ENCODE measurements around the gene SDHAF4. TPM values are rescaled to one million over a fixed set of nuclear protein-coding genes. Genes with fewer than 3 reads are reported as not detected.

Gene SDHAF4
- total and polyA plus RNA-seq, 10 of the 15 experiments (the other 5 are each of a cell fraction or from before 2014, with no cell fraction given), result 8.4 to 20.4 (median 15.6) TPM

DNA sequence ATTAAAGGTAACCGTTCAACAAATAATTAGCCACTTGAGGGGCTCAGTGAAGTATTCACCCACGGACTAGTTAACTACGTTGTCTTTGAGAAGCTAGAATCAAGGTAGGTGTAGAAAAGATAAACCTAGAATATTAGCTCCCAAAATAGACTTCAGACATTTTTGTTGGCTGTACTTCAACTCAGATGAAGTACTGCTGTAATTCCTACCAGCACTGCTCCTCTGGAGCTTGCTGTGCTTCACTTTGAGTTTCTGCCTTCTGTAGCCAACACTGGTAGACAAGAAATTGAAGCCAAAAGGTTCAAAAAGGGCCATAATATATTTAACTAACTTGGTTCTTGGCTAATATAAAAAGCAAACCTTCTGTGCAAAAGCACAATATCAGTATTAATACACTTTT lies 18.8 kb upstream of the SDHAF4 start:
- H3K9ac ChIP-seq (ENCODE audit: control insufficient read depth, insufficient read depth, low read length), result no peak overlapping the region
- H3K4me1 ChIP-seq (ENCODE audit: control insufficient read depth, insufficient read depth, low read length), result no peaks in the 10 kb centered on the region
- POLR2A ChIA-PET, result interaction anchor here (0.5 kb wide), 1 partner anchor 47 kb away, joined by 3 read pairs; no protein-coding TSS in a partner anchor
- H3K4me3 ChIP-seq, result no peak overlapping the region
- H3K36me3 ChIP-seq (ENCODE audit: control insufficient read depth in 2 of 2, insufficient read depth in 2 of 2, low read length in 1 of 2), result no peaks in the 10 kb centered on the region
- TF ChIP-seq, protein P1, sequence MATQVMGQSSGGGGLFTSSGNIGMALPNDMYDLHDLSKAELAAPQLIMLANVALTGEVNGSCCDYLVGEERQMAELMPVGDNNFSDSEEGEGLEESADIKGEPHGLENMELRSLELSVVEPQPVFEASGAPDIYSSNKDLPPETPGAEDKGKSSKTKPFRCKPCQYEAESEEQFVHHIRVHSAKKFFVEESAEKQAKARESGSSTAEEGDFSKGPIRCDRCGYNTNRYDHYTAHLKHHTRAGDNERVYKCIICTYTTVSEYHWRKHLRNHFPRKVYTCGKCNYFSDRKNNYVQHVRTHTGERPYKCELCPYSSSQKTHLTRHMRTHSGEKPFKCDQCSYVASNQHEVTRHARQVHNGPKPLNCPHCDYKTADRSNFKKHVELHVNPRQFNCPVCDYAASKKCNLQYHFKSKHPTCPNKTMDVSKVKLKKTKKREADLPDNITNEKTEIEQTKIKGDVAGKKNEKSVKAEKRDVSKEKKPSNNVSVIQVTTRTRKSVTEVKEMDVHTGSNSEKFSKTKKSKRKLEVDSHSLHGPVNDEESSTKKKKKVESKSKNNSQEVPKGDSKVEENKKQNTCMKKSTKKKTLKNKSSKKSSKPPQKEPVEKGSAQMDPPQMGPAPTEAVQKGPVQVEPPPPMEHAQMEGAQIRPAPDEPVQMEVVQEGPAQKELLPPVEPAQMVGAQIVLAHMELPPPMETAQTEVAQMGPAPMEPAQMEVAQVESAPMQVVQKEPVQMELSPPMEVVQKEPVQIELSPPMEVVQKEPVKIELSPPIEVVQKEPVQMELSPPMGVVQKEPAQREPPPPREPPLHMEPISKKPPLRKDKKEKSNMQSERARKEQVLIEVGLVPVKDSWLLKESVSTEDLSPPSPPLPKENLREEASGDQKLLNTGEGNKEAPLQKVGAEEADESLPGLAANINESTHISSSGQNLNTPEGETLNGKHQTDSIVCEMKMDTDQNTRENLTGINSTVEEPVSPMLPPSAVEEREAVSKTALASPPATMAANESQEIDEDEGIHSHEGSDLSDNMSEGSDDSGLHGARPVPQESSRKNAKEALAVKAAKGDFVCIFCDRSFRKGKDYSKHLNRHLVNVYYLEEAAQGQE (IDR thresholded peaks at IDR 0.05; ENCODE audit: low read depth, low read length), result no peak
- TF ChIP-seq SMARCA5 (IDR thresholded peaks at IDR 0.05), result no peak
- CTCF ChIA-PET, result interaction anchor here (0.6 to 6.4 kb wide), 5 partner anchors 10 to 238 kb away, joined by 3 to 70 read pairs (median 5); no protein-coding TSS in a partner anchor
- WGBS (ENCODE audit: insufficient coverage, insufficient replicate concordance, low lambda C conversion rate, missing lambda C conversion rate), result 98% methylated on average over 3 of the region's 3 CpGs
- SMC1A ChIA-PET (ENCODE audit: uncharacterized antibody, unreplicated experiment), result interaction anchor here (1.1 to 3.7 kb wide), 5 partner anchors 10 to 168 kb away, joined by 3 to 21 read pairs (median 5); partner anchors contain the start of gene SDHAF4
- no peaks in the 10 kb centered on the region for H3K79me2 ChIP-seq (ENCODE audit: control insufficient read depth, insufficient read depth, low read length)
- H4K20me1 ChIP-seq (ENCODE audit: control insufficient read depth, insufficient read depth), result no peaks in the 10 kb centered on the region
- DNase-seq (ENCODE audit: low read depth, low spot score) (no peak), FAIRE-seq (no peak), ATAC-seq (no peak)
- H3K27me3 ChIP-seq (replicated peaks in 1 of 2; ENCODE audit: control insufficient read depth in 2 of 2, insufficient read depth in 2 of 2, low read length in 1 of 2), result no peaks in the 10 kb centered on the region
- H3K9me3 ChIP-seq (replicated peaks; ENCODE audit: control insufficient read depth, insufficient read depth, low read length), result no peaks in the 10 kb centered on the region
- no TSS peak for BruUV-seq (replicated peaks)
- intact Hi-C loops (cut with micrococcal nuclease; ENCODE audit: unreplicated experiment) (loop anchor here (5.0 kb wide), 1 partner anchor 139 kb away; no protein-coding TSS in a partner anchor), in situ Hi-C loops (cut with MboI) (no loop called here)
- RAD21 ChIA-PET (ENCODE audit: unreplicated experiment), result interaction anchor here (0.7 to 3.4 kb wide), 4 partner anchors 9 to 138 kb away, joined by 3 to 15 read pairs (median 4); no protein-coding TSS in a partner anchor
- no peak overlapping the region for H2AFZ ChIP-seq (ENCODE audit: control insufficient read depth, low read depth, low read length)
- no peak overlapping the region for H3K27ac ChIP-seq (ENCODE audit: control insufficient read depth, insufficient read depth)
- no peak overlapping the region for H3K4me2 ChIP-seq (ENCODE audit: control insufficient read depth, insufficient read depth)

DNA sequence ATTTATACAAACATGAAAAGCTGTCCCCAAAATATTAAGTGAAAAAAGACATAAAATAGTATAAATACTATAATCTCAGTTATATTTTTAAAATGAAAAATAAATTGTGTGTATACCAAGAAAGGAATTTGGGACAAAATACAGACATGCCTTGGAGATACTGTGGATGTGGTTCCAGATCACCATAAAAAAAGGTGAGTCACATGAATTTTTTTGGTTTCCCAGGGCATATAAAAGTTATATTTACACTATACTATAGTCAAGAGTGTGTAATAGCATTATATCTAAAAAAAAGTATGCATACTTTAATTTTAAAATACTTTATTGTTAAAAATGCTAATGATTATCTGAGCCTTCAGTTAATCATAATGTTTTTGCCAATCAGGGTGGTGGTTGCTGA lies 17.4 kb upstream of the SDHAF4 start:
- Histone ChIP-seq H3K27me3 (replicated peaks in 1 of 2; ENCODE audit: control insufficient read depth in 2 of 2, insufficient read depth in 2 of 2, low read length in 1 of 2) (no peaks in the 10 kb centered on the region), H3K4me1 (ENCODE audit: control insufficient read depth, insufficient read depth, low read length) (no peaks in the 10 kb centered on the region), H3K4me3 (no peak overlapping the region), H3K9ac (ENCODE audit: control insufficient read depth, insufficient read depth, low read length) (no peak overlapping the region), H2AFZ (ENCODE audit: control insufficient read depth, low read depth, low read length) (no peak overlapping the region), H3K4me2 (ENCODE audit: control insufficient read depth, insufficient read depth) (no peak overlapping the region), H3K79me2 (ENCODE audit: control insufficient read depth, insufficient read depth, low read length) (no peaks in the 10 kb centered on the region), H3K36me3 (ENCODE audit: control insufficient read depth in 2 of 2, insufficient read depth in 2 of 2, low read length in 1 of 2) (no peaks in the 10 kb centered on the region), H4K20me1 (ENCODE audit: control insufficient read depth, insufficient read depth) (no peaks in the 10 kb centered on the region), H3K9me3 (replicated peaks; ENCODE audit: control insufficient read depth, insufficient read depth, low read length) (no peaks in the 10 kb centered on the region), H3K27ac (ENCODE audit: control insufficient read depth, insufficient read depth) (no peak overlapping the region)
- ATAC-seq (no peak), FAIRE-seq (no peak), DNase-seq (ENCODE audit: low read depth, low spot score) (no peak)
- BruUV-seq (replicated peaks), result no TSS peak
- SMC1A ChIA-PET (ENCODE audit: uncharacterized antibody, unreplicated experiment), result interaction anchor here (0.7 to 1.8 kb wide), 2 partner anchors 8 to 17 kb away, joined by 3 to 6 read pairs; partner anchors contain the start of gene SDHAF4
- in situ Hi-C loops (cut with MboI), result no loop called here
- CTCF ChIA-PET, result interaction anchor here (1.7 to 6.4 kb wide), 3 partner anchors 18 to 137 kb away, joined by 4 to 70 read pairs (median 7); no protein-coding TSS in a partner anchor
- POLR2A ChIA-PET, result no interaction called here
- intact Hi-C loops (cut with micrococcal nuclease; ENCODE audit: unreplicated experiment), result loop anchor here (5.0 kb wide), 1 partner anchor 138 kb away; no protein-coding TSS in a partner anchor
- RAD21 ChIA-PET (ENCODE audit: unreplicated experiment), result interaction anchor here (3.4 kb wide), 1 partner anchor 135 kb away, joined by 15 read pairs; no protein-coding TSS in a partner anchor
- TF ChIP-seq POLR2A (IDR thresholded peaks at IDR 0.05; ENCODE audit: low read depth, low read length) (no peak), HDAC2 (IDR thresholded peaks at IDR 0.05) (no peak), SPI1 (IDR thresholded peaks at IDR 0.05; ENCODE audit: borderline replicate concordance, insufficient read depth, low read depth, low read length) (no peak), EZH2 (IDR thresholded peaks at IDR 0.05; ENCODE audit: borderline replicate concordance, control insufficient read depth, low read depth, low read length) (no peak)
- TF ChIP-seq, protein P2, sequence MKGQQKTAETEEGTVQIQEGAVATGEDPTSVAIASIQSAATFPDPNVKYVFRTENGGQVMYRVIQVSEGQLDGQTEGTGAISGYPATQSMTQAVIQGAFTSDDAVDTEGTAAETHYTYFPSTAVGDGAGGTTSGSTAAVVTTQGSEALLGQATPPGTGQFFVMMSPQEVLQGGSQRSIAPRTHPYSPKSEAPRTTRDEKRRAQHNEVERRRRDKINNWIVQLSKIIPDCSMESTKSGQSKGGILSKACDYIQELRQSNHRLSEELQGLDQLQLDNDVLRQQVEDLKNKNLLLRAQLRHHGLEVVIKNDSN (IDR thresholded peaks at IDR 0.05; ENCODE audit: borderline replicate concordance, extremely low read length, insufficient read depth, low read depth, low read length), result no peak
- TF ChIP-seq, protein P3, sequence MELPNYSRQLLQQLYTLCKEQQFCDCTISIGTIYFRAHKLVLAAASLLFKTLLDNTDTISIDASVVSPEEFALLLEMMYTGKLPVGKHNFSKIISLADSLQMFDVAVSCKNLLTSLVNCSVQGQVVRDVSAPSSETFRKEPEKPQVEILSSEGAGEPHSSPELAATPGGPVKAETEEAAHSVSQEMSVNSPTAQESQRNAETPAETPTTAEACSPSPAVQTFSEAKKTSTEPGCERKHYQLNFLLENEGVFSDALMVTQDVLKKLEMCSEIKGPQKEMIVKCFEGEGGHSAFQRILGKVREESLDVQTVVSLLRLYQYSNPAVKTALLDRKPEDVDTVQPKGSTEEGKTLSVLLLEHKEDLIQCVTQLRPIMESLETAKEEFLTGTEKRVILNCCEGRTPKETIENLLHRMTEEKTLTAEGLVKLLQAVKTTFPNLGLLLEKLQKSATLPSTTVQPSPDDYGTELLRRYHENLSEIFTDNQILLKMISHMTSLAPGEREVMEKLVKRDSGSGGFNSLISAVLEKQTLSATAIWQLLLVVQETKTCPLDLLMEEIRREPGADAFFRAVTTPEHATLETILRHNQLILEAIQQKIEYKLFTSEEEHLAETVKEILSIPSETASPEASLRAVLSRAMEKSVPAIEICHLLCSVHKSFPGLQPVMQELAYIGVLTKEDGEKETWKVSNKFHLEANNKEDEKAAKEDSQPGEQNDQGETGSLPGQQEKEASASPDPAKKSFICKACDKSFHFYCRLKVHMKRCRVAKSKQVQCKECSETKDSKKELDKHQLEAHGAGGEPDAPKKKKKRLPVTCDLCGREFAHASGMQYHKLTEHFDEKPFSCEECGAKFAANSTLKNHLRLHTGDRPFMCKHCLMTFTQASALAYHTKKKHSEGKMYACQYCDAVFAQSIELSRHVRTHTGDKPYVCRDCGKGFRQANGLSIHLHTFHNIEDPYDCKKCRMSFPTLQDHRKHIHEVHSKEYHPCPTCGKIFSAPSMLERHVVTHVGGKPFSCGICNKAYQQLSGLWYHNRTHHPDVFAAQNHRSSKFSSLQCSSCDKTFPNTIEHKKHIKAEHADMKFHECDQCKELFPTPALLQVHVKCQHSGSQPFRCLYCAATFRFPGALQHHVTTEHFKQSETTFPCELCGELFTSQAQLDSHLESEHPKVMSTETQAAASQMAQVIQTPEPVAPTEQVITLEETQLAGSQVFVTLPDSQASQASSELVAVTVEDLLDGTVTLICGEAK (IDR thresholded peaks at IDR 0.05; ENCODE audit: borderline replicate concordance), result no peak
